HG03469 (cell line): Measurements from ENCODE around the gene DNMT3L.
"Not testable (repeated sequence)": the region's sequence is repeated elsewhere in the genome, so short reads cannot be mapped to it uniquely, and the experiment has no call there.

Experiments
- ATAC-seq: cut with Tn5 transposase; IDR thresholded peaks from one replicate; pipeline ENCODE4 v1.9.1; 2021; ENCODE audit warnings: mild to moderate bottlenecking, moderate library complexity, moderate number of reproducible peaks; ENCODE audit not compliant: unreplicated experiment

The DNMT3L gene

GRCh38 chr21:44199448-44199847 lies 62.2 kb downstream of the DNMT3L start:
- ATAC-seq: no peak

DNA sequence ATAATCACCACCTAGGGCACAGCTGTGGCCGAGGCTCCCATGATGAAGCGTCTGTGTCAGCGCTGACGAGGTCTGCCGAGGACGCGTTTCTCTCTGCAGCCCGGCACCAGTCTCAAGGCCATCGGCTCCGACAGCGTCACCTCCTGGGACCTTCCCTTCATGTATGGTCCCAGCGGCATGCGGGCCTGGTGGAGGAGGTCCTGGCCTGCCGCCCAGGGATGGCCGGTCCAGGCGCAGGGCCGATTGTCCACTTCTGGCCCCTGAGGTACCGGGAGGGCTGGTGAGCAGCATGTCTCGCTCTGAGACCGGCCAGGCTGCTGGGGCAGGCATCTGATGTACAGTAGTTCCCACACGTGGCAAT lies 64.6 kb downstream of the DNMT3L start:
- not testable (repeated sequence) for ATAC-seq
